OCI-LY3 (cell line): ENCODE results near the gene ZBTB38.

Source experiments
- EZH2phosphoT487 ChIP-seq: fragments of 200-600 bp; shearing (Covaris generic); IDR thresholded peaks from 2 replicates; pipeline ENCODE4 v1.6.1; 2018; ENCODE audit warnings: antibody characterized with exemption, mixed run types, low read depth
- TF ChIP-seq, protein P1 (sequence below): fragments of 200-600, 300-600 bp; sonication (generic); IDR thresholded peaks from 2 replicates; pipeline ENCODE4 v1.5.1; 2014; ENCODE audit warnings: antibody characterized with exemption, low read length, low read depth

- TF ChIP-seq, protein P1, sequence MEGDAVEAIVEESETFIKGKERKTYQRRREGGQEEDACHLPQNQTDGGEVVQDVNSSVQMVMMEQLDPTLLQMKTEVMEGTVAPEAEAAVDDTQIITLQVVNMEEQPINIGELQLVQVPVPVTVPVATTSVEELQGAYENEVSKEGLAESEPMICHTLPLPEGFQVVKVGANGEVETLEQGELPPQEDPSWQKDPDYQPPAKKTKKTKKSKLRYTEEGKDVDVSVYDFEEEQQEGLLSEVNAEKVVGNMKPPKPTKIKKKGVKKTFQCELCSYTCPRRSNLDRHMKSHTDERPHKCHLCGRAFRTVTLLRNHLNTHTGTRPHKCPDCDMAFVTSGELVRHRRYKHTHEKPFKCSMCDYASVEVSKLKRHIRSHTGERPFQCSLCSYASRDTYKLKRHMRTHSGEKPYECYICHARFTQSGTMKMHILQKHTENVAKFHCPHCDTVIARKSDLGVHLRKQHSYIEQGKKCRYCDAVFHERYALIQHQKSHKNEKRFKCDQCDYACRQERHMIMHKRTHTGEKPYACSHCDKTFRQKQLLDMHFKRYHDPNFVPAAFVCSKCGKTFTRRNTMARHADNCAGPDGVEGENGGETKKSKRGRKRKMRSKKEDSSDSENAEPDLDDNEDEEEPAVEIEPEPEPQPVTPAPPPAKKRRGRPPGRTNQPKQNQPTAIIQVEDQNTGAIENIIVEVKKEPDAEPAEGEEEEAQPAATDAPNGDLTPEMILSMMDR: no peak
- no peak for TF ChIP-seq EZH2phosphoT487
Observed at GRCh38 chr3:141405025-141405424, 36.7 kb downstream of the ZBTB38 start.
